HK-2 (cell line): ENCODE data around the gene C19orf33.
A peak's percentile ranks its signal among the peaks of the same experiment; 100 is the strongest.

Source experiments
- DNase-seq: peaks from one replicate; pipeline ENCODE4 v3.0.0-alpha.2; 2018; ENCODE audit not compliant: unreplicated experiment

The C19orf33 gene

GRCh38 chr19:38308926-38309614 lies 5.0 kb downstream of the C19orf33 start:
- no peak for DNase-seq

GRCh38 chr19:38309615-38310278 lies 5.7 kb downstream of the C19orf33 start:
- DNase-seq = no peak

GRCh38 chr19:38310279-38310670 lies 6.2 kb downstream of the C19orf33 start:
- DNase-seq = no peak

GRCh38 chr19:38310986-38311385 lies 6.9 kb downstream of the C19orf33 start:
- no peak for DNase-seq

GRCh38 chr19:38315657-38316476 lies 11.8 kb downstream of the C19orf33 start, which contains the start of gene YIF1B:
Gene YIF1B, minus strand, starts transcription at chr19:38315947. Its CDS starts 30 bp downstream, at chr19:38315917.
- peak; percentile 98 for DNase-seq

- DNase-seq = no peak
Observed at GRCh38 chr19:38316477-38317067, 12.5 kb downstream of the C19orf33 start.

GRCh38 chr19:38317104-38317612 lies 13.1 kb downstream of the C19orf33 start:
- no peak for DNase-seq

GRCh38 chr19:38318660-38319059 lies 14.6 kb downstream of the C19orf33 start:
- DNase-seq = no peak

GRCh38 chr19:38319421-38320258 lies 15.6 kb downstream of the C19orf33 start, which contains the start of gene KCNK6:
Gene KCNK6, plus strand, starts transcription at chr19:38319845. Its CDS starts 106 bp downstream, at chr19:38319951.
- no peak for DNase-seq

- DNase-seq = no peak
Observed at GRCh38 chr19:38320969-38321339, 16.9 kb downstream of the C19orf33 start.

- no peak for DNase-seq
Observed at GRCh38 chr19:38321646-38322196, 17.7 kb downstream of the C19orf33 start.

- no peak for DNase-seq
Observed at GRCh38 chr19:38323291-38323690, 19.2 kb downstream of the C19orf33 start.

GRCh38 chr19:38324431-38324830 lies 20.4 kb downstream of the C19orf33 start:
- DNase-seq = no peak

GRCh38 chr19:38326591-38326990 lies 22.5 kb downstream of the C19orf33 start:
- no peak for DNase-seq

GRCh38 chr19:38329651-38330050 lies 25.6 kb downstream of the C19orf33 start:
- no peak for DNase-seq

- DNase-seq = no peak
Observed at GRCh38 chr19:38331728-38332127, 27.7 kb downstream of the C19orf33 start.

- no peak for DNase-seq
Observed at GRCh38 chr19:38333245-38333644, 29.2 kb downstream of the C19orf33 start.

- peak; percentile 95 for DNase-seq
Observed at GRCh38 chr19:38335949-38336637, 32.0 kb downstream of the C19orf33 start.

GRCh38 chr19:38336638-38337359 lies 32.7 kb downstream of the C19orf33 start:
- DNase-seq = peak; percentile 94

GRCh38 chr19:38337360-38337653 lies 33.3 kb downstream of the C19orf33 start:
- DNase-seq = no peak
